CD8-positive, alpha-beta memory T cell (primary cell): ENCODE measurements around the gene ZYX. TPM values are rescaled to one million over a fixed set of nuclear protein-coding genes. Genes with fewer than 3 reads are reported as not detected.

Experiments
- CTCF ChIA-PET: fragments of 350-600 bp; sonication (Branson Sonifier 250); formaldehyde crosslinking; loops from one replicate; lab custom pipeline; 2021; ENCODE audit warnings: antibody characterized with exemption; lab: Charles Lee
- POLR2A ChIA-PET: fragments of 350-600 bp; sonication (Branson Sonifier 250); formaldehyde crosslinking; loops from one replicate; lab custom pipeline; 2021; ENCODE audit warnings: antibody characterized with exemption; lab: Charles Lee
- DNase-seq, 5 donors: peaks; one replicate each; pipeline versions ENCODE4 v3.0.0 to v3.0.0-alpha.2; 2020 to 2022; ENCODE audit warnings: mixed read lengths in 1 of 5
- H3K27ac ChIP-seq: one replicate; pipeline ENCODE4 v1.7.0; 2013; ENCODE audit warnings: low read depth, mild to moderate bottlenecking, low read length, moderate library complexity
- H3K27me3 ChIP-seq: 2 replicates; pipeline ENCODE4 v1.7.0; 2013; ENCODE audit warnings: low read length, mild to moderate bottlenecking; ENCODE audit not compliant: insufficient read depth, poor library complexity, severe bottlenecking
- H3K36me3 ChIP-seq: 2 replicates; pipeline ENCODE4 v1.7.0; 2013; ENCODE audit warnings: mild to moderate bottlenecking, low read length, moderate library complexity; ENCODE audit not compliant: insufficient read depth
- H3K4me1 ChIP-seq: 2 replicates; pipeline ENCODE4 v1.7.0; 2013; ENCODE audit warnings: mild to moderate bottlenecking, low read length, moderate library complexity; ENCODE audit not compliant: insufficient read depth
- H3K4me3 ChIP-seq: 2 replicates; pipeline ENCODE4 v1.7.0; 2013; ENCODE audit warnings: mild to moderate bottlenecking, low read length
- H3K9me3 ChIP-seq: 2 replicates; pipeline ENCODE4 v1.7.0; 2013; ENCODE audit warnings: mild to moderate bottlenecking, low read length
- H3K27ac Mint-ChIP-seq, 8 donors: one replicate each; pipeline ENCODE4 v1.8.0; 2020 to 2021; ENCODE audit warnings: mixed read lengths in 8 of 8, mild to moderate bottlenecking in 6 of 8, inconsistent platforms in 3 of 8, moderate library complexity in 3 of 8
- H3K27me3 Mint-ChIP-seq, 2 donors: one replicate each; pipeline ENCODE4 v1.8.0; 2020 to 2021; ENCODE audit warnings: mixed read lengths in 2 of 2, mild to moderate bottlenecking in 1 of 2, moderate library complexity in 1 of 2
- H3K36me3 Mint-ChIP-seq, 3 donors: one replicate each; pipeline ENCODE4 v1.8.0; 2020 to 2021; ENCODE audit warnings: mixed read lengths in 3 of 3, inconsistent platforms in 1 of 3, mild to moderate bottlenecking in 1 of 3
- H3K4me1 Mint-ChIP-seq, 3 donors: one replicate each; pipeline ENCODE4 v1.8.0; 2020 to 2021; ENCODE audit warnings: mixed read lengths in 3 of 3, inconsistent platforms in 1 of 3, mild to moderate bottlenecking in 1 of 3
- H3K4me3 Mint-ChIP-seq, 7 donors: one replicate each; pipeline ENCODE4 v1.8.0; 2020 to 2021; ENCODE audit warnings: mixed read lengths in 7 of 7, mild to moderate bottlenecking in 6 of 7, moderate library complexity in 4 of 7, inconsistent platforms in 2 of 7
- H3K9me3 Mint-ChIP-seq, 5 donors: one replicate each; pipeline ENCODE4 v1.8.0; 2020 to 2022; ENCODE audit warnings: mixed read lengths in 5 of 5, mild to moderate bottlenecking in 3 of 5, moderate library complexity in 2 of 5, inconsistent platforms in 1 of 5
- polyA plus RNA-seq: library from polyadenylated mRNA; unstranded; fragments of 300-500 nt; fragmentation: Illumina TruSeq; gene quantifications from one replicate; pipeline ENCODE4 v1.2.3, GENCODE V29; 2021
- total RNA-seq, 2 experiments: library from RNA; stranded (reverse); gene quantifications; one replicate each; pipeline ENCODE4 v1.2.3, GENCODE V29; 2021

The ZYX gene
- total and polyA plus RNA-seq, 3 experiments from 2014 or later, result 101 to 143 (median 104) TPM

DNA sequence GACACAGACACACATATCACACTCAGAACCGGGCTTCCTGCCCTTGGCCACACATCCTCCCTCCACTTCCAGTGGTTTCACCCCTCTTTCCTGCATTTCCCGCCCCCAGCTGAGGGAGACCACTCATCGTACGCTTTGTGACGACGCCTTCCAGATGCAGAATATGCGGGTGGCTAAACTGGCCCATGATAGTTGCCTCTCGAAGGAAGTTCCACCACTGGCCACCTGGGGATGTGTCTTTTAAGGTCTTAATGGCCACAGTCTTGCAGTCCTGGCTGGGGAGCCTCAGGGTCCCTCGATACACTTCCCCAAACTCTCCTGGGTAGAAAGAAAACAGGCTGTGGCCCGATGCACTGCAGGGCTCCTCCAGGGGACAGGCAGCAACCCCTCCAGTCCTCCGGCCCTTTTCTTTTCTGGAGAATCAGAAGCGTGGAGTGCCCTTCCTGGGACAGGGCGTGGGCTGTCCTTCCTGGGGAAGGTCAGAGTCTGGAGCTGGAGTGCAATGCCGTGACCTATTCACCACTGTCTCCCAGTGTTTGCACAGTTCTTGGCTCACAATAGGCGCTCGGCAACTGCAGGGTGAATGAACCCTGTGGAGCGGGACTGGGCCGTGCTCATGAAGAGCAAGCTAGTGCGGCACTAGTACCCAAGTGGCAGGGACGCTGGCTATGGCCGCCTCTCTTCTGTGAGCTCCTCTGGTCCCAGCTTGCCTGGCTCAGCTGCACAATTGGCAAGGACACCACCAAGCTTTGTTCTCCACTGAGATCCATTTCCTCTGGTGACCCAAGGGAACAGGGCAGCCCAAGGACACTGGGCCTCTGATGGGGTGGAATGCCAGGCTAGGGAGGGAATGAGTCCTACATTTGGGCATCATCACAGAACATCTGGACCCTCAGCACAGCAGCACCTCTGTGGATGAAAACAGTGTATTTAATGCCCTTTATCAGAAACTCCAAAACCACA is 14.3 kb downstream of the ZYX start:
- no peak for DNase-seq
- H3K9me3 Mint-ChIP-seq, result no peaks in the 10 kb centered on the region
- H3K27me3 ChIP-seq, result no peaks in the 10 kb centered on the region
- H3K27ac Mint-ChIP-seq, result peak overlapping the region in 6 of 8 donors; percentile 6 to 86 (median 42)
- no peak overlapping the region for H3K27ac ChIP-seq
- ChIA-PET POLR2A (interaction anchor here (1.2 to 3.7 kb wide), 2 partner anchors 9 to 12 kb away, joined by 5 to 21 read pairs; partner anchors contain the start of gene EPHA1), CTCF (interaction anchor here (1.1 to 2.8 kb wide), 3 partner anchors 12 to 15 kb away, joined by 3 to 10 read pairs (median 7); no protein-coding TSS in a partner anchor)
- H3K36me3 ChIP-seq, result peaks cover 13% of the 10 kb centered on the region
- H3K4me3 ChIP-seq, result no peak overlapping the region
- no peaks in the 10 kb centered on the region for H3K9me3 ChIP-seq
- no peaks in the 10 kb centered on the region for H3K27me3 Mint-ChIP-seq
- H3K4me1 Mint-ChIP-seq, result peaks cover 14 to 16% (median 15%) of the 10 kb centered on the region in 3 donors
- peaks cover 0 to 74% (median 7%) of the 10 kb centered on the region in 3 donors for H3K36me3 Mint-ChIP-seq
- H3K4me1 ChIP-seq, result no peaks in the 10 kb centered on the region
- H3K4me3 Mint-ChIP-seq, result peak overlapping the region in 2 of 7 donors; percentile 8 to 36

DNA sequence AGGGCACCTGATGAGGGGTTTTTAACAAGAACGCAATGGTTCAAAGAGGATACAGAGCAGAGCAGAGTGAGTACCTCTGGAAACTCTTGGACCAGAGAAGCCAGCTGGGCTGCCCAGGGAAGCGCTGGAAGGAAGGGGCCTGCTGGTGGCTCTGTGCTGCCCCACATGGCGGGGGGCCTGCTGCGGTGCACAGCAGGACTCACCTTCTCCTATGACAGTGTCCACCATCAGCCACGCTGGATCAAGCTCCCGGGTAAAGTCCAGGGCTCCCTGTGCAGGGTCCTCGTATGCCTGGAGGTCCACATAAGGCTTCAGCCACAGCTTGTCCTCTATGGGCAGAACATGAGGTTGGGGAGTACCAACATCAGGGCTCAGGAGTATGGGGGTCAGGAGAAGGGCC is 15.0 kb downstream of the ZYX start:
- no peak for DNase-seq
- H3K27me3 ChIP-seq, result no peaks in the 10 kb centered on the region
- Mint-ChIP-seq H3K27ac (no peak overlapping the region), H3K4me1 (peaks cover 14 to 16% (median 15%) of the 10 kb centered on the region in 3 donors), H3K9me3 (no peaks in the 10 kb centered on the region), H3K36me3 (peaks cover 0 to 74% (median 7%) of the 10 kb centered on the region in 3 donors), H3K4me3 (no peak overlapping the region), H3K27me3 (no peaks in the 10 kb centered on the region)
- no peaks in the 10 kb centered on the region for H3K4me1 ChIP-seq
- H3K36me3 ChIP-seq, result peaks cover 6% of the 10 kb centered on the region
- no peaks in the 10 kb centered on the region for H3K9me3 ChIP-seq
- no peak overlapping the region for H3K27ac ChIP-seq
- POLR2A ChIA-PET, result interaction anchor here (3.7 kb wide), 1 partner anchor 11 kb away, joined by 21 read pairs; the partner anchor contains the start of gene EPHA1
- CTCF ChIA-PET, result interaction anchor here (1.1 to 2.8 kb wide), 3 partner anchors 11 to 16 kb away, joined by 3 to 10 read pairs (median 7); no protein-coding TSS in a partner anchor
- H3K4me3 ChIP-seq, result no peak overlapping the region

GRCh38 chr7:143396625-143397556 is 15.7 kb downstream of the ZYX start:
- POLR2A ChIA-PET, result interaction anchor here (1.0 to 3.7 kb wide), 2 partner anchors 11 kb away, joined by 5 to 21 read pairs; partner anchors contain the start of gene EPHA1
- H3K4me3 ChIP-seq, result no peak overlapping the region
- H3K36me3 ChIP-seq, result no peaks in the 10 kb centered on the region
- CTCF ChIA-PET, result interaction anchor here (1.0 to 2.8 kb wide), 3 partner anchors 11 to 21 kb away, joined by 3 to 10 read pairs (median 7); no protein-coding TSS in a partner anchor
- Mint-ChIP-seq H3K9me3 (no peaks in the 10 kb centered on the region), H3K27me3 (no peaks in the 10 kb centered on the region), H3K4me3 (no peak overlapping the region), H3K36me3 (peaks cover 0 to 69% (median 7%) of the 10 kb centered on the region in 3 donors), H3K27ac (peak overlapping the region in 1 of 8 donors; percentile 17), H3K4me1 (peaks cover 14 to 18% (median 15%) of the 10 kb centered on the region in 3 donors)
- DNase-seq, result no peak
- H3K27me3 ChIP-seq, result no peaks in the 10 kb centered on the region
- H3K9me3 ChIP-seq, result no peaks in the 10 kb centered on the region
- H3K27ac ChIP-seq, result no peak overlapping the region
- H3K4me1 ChIP-seq, result no peaks in the 10 kb centered on the region

DNA sequence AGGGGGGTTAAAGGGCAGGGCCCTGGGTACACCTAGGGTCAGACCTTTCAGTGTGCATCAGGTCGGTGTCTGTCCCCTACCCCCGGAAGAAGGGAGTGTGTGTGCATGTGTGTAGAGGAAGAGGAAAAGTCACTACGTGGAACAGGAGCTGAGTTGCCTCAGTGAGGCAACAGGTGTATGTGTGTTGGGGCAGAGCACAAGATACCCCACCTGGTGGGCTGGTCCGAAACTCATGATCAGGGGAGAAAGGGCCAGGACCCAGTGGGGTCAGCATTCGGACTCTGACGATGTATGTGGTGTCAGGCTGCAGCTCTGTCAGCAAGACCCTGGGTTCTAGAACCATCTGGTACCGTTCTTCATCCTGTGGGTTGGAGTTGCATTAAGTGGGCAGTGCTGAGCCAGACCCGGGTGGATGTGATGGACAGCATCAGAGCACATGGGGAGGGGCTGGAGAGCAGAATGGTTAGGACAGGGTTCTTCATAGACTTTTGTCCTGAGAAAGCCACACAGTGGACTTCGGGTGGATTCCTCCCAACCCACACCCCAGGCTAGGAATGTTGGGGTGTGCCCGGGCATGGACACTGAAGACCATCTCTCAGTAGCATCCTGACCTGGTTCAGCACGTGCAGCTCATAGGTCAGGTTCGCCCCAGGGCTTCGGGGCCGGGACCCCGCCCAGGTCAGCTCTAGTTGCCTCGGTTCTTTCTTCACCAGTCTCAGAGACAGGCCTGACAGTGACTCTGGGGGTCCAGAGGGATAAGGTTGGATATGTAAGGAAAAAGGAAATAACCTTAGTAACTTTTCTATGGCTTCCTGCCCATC is 16.8 kb downstream of the ZYX start:
- Histone ChIP-seq H3K27me3 (no peaks in the 10 kb centered on the region), H3K36me3 (no peaks in the 10 kb centered on the region), H3K27ac (no peak overlapping the region), H3K4me1 (no peaks in the 10 kb centered on the region), H3K4me3 (no peak overlapping the region), H3K9me3 (no peaks in the 10 kb centered on the region)
- Mint-ChIP-seq H3K27me3 (no peaks in the 10 kb centered on the region), H3K4me1 (peaks cover 14 to 18% (median 15%) of the 10 kb centered on the region in 3 donors), H3K36me3 (peaks cover 0 to 59% (median 5%) of the 10 kb centered on the region in 3 donors), H3K9me3 (no peaks in the 10 kb centered on the region), H3K27ac (no peak overlapping the region), H3K4me3 (peak overlapping the region in 1 of 7 donors; percentile 11)
- CTCF ChIA-PET, result interaction anchor here (1.0 kb wide), 2 partner anchors 10 to 22 kb away, joined by 3 read pairs; no protein-coding TSS in a partner anchor
- POLR2A ChIA-PET, result interaction anchor here (1.0 to 3.7 kb wide), 2 partner anchors 10 to 12 kb away, joined by 5 to 21 read pairs; partner anchors contain the start of gene EPHA1
- no peak for DNase-seq

- Mint-ChIP-seq H3K4me3 (no peak overlapping the region), H3K9me3 (no peaks in the 10 kb centered on the region), H3K4me1 (peaks cover 15 to 21% (median 18%) of the 10 kb centered on the region in 3 donors), H3K27ac (no peak overlapping the region), H3K36me3 (peaks cover 0 to 52% (median 5%) of the 10 kb centered on the region in 3 donors), H3K27me3 (no peaks in the 10 kb centered on the region)
- no peaks in the 10 kb centered on the region for H3K27me3 ChIP-seq
- no peaks in the 10 kb centered on the region for H3K9me3 ChIP-seq
- CTCF ChIA-PET, result interaction anchor here (0.7 to 1.0 kb wide), 2 partner anchors 9 to 18 kb away, joined by 3 read pairs; no protein-coding TSS in a partner anchor
- H3K36me3 ChIP-seq, result no peaks in the 10 kb centered on the region
- H3K4me1 ChIP-seq, result no peaks in the 10 kb centered on the region
- POLR2A ChIA-PET, result no interaction called here
- no peak overlapping the region for H3K27ac ChIP-seq
- DNase-seq, result no peak
- no peak overlapping the region for H3K4me3 ChIP-seq
Observed at GRCh38 chr7:143398616-143399015, 17.5 kb downstream of the ZYX start.

GRCh38 chr7:143399151-143399550 is 18.0 kb downstream of the ZYX start:
- CTCF ChIA-PET, result interaction anchor here (0.7 to 1.3 kb wide), 2 partner anchors 19 to 20 kb away, joined by 3 read pairs; no protein-coding TSS in a partner anchor
- H3K27me3 ChIP-seq, result no peaks in the 10 kb centered on the region
- no peaks in the 10 kb centered on the region for H3K9me3 ChIP-seq
- no peaks in the 10 kb centered on the region for H3K9me3 Mint-ChIP-seq
- peak overlapping the region in 1 of 8 donors; percentile 54 for H3K27ac Mint-ChIP-seq
- peak overlapping the region in 1 of 7 donors; percentile 45 for H3K4me3 Mint-ChIP-seq
- peaks cover 0 to 47% (median 2%) of the 10 kb centered on the region in 3 donors for H3K36me3 Mint-ChIP-seq
- H3K27me3 Mint-ChIP-seq, result no peaks in the 10 kb centered on the region
- POLR2A ChIA-PET, result no interaction called here
- no peak overlapping the region for H3K4me3 ChIP-seq
- H3K36me3 ChIP-seq, result no peaks in the 10 kb centered on the region
- DNase-seq, result no peak
- H3K4me1 ChIP-seq, result no peaks in the 10 kb centered on the region
- H3K4me1 Mint-ChIP-seq, result peaks cover 14 to 20% (median 19%) of the 10 kb centered on the region in 3 donors
- no peak overlapping the region for H3K27ac ChIP-seq
